HepG2 (cell line): ENCODE data around the gene ZNF101.

ENCODE experiments used
- CEBPB ChIP-seq: IDR thresholded peaks from 2 replicates; pipeline ENCODE4 v1.6.1; 2011; ENCODE audit warnings: low read depth, low read length, improper control_type of control experiment, borderline replicate concordance
- FOXA1 ChIP-seq, 2 experiments: fragments of 450-650 bp in 1 of 2; sonication (generic) in 1 of 2; formaldehyde crosslinking in 1 of 2; IDR thresholded peaks; 2 replicates each; pipeline versions ENCODE4 v1.4.0 to v1.6.1; 2016 to 2020; ENCODE audit warnings: missing genetic modification reagents in 1 of 2
- MAZ ChIP-seq, 2 experiments: sonication (generic) in 1 of 2; formaldehyde crosslinking in 1 of 2; IDR thresholded peaks; 2 replicates each; pipeline versions ENCODE4 v1.5.0 to v1.6.1; 2012 to 2020; ENCODE audit warnings: low read depth in 2 of 2, mild to moderate bottlenecking in 2 of 2, borderline replicate concordance in 1 of 2, improper control_type of control experiment in 1 of 2, low read length in 1 of 2, missing genetic modification reagents in 1 of 2, moderate library complexity in 1 of 2
- ZNF329 ChIP-seq: sonication (generic); formaldehyde crosslinking; IDR thresholded peaks from 2 replicates; pipeline ENCODE4 v1.9.0; 2021; ENCODE audit warnings: low read depth, mild to moderate bottlenecking, missing genetic modification reagents
- ZNF879 ChIP-seq: sonication (generic); formaldehyde crosslinking; IDR thresholded peaks from 2 replicates; pipeline ENCODE4 v1.8.1; 2023; ENCODE audit warnings: missing genetic modification reagents
- TF ChIP-seq, protein P1 (sequence below), 2 experiments: IDR thresholded peaks; 2 replicates each; pipeline ENCODE4 v1.6.1; 2011 to 2012; ENCODE audit warnings: low read length in 2 of 2, borderline replicate concordance in 1 of 2, low read depth in 1 of 2, mild to moderate bottlenecking in 1 of 2, moderate library complexity in 1 of 2

- TF ChIP-seq ZNF879 (CRISPR knock-in tag) (no peak), MAZ (IDR thresholded peaks at IDR 0.05; ENCODE audit: borderline replicate concordance, low read depth, low read length) (no peak), MAZ (CRISPR knock-in tag; IDR thresholded peaks at IDR 0.05; ENCODE audit: low read depth) (no peak), FOXA1 (IDR thresholded peaks at IDR 0.05) (no peak), FOXA1 (CRISPR knock-in tag; IDR thresholded peaks at IDR 0.05) (no peak), ZNF329 (CRISPR knock-in tag) (no peak), CEBPB (no peak)
- TF ChIP-seq, protein P1, sequence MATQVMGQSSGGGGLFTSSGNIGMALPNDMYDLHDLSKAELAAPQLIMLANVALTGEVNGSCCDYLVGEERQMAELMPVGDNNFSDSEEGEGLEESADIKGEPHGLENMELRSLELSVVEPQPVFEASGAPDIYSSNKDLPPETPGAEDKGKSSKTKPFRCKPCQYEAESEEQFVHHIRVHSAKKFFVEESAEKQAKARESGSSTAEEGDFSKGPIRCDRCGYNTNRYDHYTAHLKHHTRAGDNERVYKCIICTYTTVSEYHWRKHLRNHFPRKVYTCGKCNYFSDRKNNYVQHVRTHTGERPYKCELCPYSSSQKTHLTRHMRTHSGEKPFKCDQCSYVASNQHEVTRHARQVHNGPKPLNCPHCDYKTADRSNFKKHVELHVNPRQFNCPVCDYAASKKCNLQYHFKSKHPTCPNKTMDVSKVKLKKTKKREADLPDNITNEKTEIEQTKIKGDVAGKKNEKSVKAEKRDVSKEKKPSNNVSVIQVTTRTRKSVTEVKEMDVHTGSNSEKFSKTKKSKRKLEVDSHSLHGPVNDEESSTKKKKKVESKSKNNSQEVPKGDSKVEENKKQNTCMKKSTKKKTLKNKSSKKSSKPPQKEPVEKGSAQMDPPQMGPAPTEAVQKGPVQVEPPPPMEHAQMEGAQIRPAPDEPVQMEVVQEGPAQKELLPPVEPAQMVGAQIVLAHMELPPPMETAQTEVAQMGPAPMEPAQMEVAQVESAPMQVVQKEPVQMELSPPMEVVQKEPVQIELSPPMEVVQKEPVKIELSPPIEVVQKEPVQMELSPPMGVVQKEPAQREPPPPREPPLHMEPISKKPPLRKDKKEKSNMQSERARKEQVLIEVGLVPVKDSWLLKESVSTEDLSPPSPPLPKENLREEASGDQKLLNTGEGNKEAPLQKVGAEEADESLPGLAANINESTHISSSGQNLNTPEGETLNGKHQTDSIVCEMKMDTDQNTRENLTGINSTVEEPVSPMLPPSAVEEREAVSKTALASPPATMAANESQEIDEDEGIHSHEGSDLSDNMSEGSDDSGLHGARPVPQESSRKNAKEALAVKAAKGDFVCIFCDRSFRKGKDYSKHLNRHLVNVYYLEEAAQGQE (IDR thresholded peaks at IDR 0.05; ENCODE audit: borderline replicate concordance in 1 of 2, low read depth in 1 of 2, low read length in 2 of 2): no peak
These were observed 5.7 kb downstream of the ZNF101 start for GRCh38 chr19:19674315-19674714.
